HG03060 (cell line): ENCODE measurements around the gene DSCAM.

Experiments
- ATAC-seq: cut with Tn5 transposase; IDR thresholded peaks from one replicate; pipeline ENCODE4 v1.9.1; 2021; ENCODE audit warnings: low read depth, moderate number of reproducible peaks; ENCODE audit not compliant: unreplicated experiment

Gene DSCAM

DNA sequence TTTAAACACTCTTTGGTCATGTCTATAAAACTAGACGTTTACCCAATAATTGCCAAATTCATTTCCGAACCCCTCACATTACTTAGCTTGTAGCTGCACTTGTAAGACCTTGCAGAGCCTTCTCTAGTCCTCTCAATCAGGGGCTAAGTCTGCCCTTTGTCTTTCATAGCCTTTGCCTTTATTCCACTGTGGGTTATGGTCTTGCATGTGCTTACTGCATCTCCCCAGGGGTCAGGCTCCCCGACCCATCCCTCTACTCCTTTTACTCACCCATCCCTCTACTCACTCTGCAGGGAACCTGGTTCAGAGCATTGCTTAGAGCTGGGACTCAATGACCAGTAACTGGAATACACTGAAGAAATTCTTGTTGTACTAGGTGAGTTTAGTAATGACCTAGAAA lies 744.3 kb downstream of the DSCAM start:
- no peak for ATAC-seq

DNA sequence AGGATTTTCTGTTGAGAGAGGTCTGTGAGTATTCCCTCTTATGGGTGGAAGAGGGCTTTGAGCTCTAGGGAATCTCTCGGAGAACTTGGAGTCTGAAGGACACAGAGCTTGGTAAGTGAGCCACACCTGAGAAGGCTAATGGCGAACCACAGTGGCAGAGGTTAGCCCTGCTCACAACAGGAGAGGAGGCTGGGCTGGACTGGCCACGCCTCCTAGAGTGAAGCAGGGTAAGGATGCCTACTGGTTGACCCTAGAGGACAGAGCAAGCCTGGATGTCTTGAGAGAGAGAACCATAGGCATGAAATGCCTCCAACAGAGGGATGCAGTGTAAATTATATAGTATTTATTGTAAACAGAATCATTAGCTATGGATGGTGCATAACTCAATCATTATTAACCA lies 747.1 kb downstream of the DSCAM start:
- ATAC-seq, result no peak

DNA sequence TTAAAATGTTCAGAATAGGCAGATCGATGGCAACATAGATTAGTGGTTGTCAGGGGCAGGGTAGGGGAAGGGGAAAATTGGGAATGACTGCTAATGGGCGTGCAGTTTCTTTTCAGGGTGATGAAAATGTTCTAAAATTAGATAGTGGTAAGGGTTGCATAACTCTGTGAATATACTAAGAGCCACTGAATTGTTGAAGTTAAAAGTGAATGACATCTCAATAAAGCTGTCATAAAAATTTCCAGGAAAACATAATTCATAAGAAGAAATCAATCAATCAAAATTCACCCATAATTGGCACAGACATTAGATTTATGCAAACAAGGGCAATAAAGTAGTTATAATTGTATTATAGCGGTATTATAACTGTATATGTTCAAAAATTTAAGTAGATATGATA lies 751.5 kb downstream of the DSCAM start:
- no peak for ATAC-seq

DNA sequence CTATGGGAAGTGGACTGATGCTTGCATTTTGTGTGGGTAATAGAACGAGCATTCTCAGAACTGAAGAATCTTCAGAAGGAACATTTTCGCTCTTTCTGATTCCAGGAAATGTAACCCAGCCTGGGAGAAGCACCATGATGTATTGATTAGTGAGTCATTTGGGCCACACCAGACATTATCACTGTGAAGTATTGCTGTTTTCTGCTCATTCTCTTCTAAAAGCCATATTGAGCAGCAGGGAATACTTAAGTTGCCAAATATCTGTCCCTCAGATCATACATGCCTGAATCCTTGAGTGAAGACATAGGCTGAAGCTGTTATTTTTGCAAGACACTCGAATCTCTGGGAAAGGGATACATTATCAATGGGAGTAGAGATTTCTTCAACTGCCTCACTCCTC lies 766.6 kb downstream of the DSCAM start:
- no peak for ATAC-seq

DNA sequence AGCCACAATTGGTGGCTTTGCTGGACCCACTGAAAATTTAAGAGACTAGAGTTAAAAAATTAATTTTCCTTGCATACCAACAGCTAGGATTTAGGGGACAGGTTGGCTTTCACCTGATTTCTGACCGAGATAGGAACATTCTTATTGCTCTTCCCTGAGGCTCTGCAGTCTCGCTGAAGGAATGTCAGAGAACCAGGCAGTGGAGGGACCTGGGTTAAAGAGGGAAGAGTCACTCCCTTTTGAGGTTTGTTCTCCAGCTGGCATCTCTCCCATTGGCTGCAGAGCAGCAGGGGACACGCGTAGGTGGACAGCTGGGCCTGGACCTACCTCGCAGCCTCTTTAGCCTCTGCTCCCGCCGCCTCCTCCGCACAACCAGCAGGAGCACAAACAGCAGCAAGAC lies 772.2 kb downstream of the DSCAM start:
- no peak for ATAC-seq

DNA sequence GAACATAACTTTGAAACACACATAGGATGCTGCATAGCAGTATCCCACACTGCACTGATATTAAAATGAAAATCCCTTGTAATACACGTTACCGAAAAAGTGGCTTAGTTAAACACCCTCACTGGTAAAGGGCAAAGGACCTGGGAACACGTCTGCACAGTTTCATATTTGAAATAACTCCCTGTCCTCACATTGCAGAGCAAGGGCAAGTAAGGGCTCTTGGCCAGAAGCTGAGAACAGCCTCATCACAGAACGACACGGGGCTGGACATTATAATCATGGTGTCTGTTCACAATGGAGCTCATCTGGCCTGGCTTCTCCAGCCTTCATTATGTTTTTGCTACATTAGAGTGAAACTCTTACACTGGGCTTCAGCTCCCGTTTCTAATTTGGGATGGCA lies 772.8 kb downstream of the DSCAM start:
- ATAC-seq, result no peak

DNA sequence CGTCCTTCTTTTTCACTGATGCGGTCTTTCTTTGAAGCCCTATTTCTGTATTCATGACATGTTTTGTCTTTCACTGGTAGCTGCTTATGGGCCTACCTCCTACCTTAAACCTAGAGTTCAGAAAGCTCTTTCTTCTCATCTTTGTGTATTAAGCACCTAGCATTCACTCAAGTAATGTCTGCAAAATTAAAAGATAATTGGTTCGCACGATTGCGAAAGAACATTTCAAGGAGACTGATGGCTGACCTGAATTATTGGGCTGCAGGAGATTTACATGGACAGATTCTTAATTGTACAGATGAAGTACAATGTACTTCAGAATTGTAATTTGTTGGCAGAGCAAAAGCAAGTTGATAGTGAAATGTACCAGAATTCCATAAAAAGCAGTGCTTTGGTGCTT lies 773.3 kb downstream of the DSCAM start:
- no peak for ATAC-seq

DNA sequence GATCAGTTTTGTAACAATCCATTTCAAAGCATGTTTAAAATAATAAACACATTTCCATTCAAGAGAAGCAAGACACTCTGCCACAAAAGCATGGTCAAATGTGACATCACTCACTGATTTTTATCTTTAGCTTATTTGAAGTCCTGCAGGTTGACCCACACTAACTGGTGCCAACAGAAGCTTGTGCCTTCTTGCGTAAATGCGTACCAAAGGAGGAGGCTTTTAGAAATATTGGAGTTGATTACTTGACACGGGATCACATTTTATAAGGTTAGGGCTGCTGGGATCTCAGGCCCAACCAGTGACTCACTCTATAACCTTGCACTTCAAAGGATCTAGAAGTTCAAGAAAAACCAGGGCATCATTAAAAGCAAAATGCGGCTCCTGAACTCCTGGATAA lies 776.1 kb downstream of the DSCAM start:
- no peak for ATAC-seq

DNA sequence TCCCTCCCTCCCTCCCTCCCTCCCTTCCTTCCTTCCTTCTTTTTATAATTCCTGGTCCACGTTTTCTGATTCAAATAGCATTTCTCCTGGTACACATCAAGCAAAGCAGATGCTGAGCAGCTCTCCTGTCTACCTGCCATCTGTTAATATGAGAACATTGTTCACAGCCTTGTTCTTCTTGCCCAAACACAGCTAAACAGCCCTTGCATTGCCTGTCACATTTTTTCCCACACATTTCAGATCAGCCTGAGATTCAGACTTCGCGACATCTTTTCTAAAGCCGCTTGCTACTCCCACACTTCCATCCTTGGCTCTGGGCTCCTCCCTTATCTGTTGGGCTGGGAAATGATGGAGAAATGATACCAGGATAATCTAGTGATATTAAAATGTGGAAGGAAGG lies 779.2 kb downstream of the DSCAM start:
- ATAC-seq, result no peak

DNA sequence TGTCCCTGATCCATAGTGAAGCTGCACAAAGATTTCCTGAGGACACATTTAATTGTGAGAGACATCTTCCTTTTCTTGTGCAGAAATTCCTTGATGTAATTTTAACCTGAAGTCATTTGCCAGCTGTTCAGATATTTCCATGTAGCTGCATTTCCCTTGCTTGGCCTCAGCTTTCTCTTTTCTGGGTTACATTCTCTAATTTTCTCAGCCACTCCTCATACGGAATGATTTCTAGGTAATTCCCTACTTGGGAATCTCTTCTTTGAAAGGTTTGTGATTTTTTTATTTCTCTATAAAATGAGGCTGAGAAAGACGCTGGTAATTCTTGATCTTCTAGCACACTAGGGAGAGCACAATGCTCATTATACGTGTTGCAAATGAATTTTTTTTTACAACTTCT lies 780.7 kb downstream of the DSCAM start:
- ATAC-seq, result no peak

DNA sequence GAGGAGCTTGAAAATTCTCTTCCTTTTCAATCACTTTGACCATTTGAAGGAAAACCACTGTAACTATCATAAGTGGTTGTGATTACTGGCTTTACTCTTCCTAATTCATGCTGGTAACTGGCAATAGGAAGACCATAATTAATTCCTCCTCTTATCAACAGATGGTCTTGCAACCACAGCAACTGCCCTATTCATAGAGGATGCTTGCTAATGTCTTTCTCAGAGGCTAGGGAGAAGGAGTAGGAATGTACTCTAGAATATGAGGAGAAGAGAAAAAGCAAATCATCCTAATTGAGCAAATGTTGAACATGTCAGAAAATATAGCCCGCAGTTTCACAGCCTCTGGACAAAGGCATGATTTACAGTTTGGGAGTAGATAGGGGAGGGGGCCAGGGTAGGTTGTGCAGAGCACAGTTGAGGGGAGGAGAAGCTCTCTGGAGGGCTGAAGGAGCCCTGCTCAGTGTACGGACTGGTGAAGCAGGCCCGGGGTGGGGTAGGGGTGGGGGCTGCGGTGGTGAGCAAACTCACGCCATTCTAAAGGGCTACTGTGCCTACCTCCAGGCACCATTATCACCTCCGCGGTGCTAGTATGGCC lies 786.8 kb downstream of the DSCAM start:
- ATAC-seq, result no peak

DNA sequence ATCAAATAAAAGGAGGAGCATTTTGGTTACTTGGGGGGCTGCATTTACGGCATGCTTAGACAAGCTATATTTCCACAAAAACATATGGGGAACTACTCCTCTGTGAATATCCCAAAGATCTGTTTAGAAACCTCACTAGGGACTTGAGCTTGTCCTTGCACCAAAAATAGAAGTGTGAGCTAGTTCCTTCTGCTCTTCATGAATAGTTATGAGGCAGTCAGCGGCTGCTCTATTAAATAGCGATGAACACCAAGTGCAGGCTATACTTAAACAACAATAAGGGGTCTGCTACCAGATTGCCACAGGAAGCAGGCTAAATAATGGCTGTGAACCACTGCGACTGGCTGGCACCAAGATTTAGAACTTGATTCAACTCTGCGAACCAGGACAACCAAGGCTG lies 789.6 kb downstream of the DSCAM start:
- ATAC-seq, result no peak

DNA sequence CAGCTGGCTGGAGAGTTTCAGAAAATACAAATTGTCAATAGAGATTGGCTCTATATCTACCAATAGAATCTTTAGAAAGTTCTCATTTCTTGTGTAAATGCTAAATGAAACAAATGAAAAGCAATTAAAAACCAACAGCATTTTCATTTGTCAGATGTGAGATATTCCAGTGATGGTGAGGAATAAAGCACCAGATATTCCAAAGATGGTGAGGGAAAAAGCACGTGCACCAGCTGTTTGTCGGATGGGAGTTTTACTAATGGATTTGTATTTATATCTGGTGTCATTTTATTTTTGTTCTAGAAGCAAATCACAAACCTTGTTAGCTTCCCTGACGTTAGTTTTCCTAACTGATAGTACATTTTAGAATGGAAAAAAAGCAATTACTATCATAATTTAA lies 790.9 kb downstream of the DSCAM start:
- no peak for ATAC-seq

DNA sequence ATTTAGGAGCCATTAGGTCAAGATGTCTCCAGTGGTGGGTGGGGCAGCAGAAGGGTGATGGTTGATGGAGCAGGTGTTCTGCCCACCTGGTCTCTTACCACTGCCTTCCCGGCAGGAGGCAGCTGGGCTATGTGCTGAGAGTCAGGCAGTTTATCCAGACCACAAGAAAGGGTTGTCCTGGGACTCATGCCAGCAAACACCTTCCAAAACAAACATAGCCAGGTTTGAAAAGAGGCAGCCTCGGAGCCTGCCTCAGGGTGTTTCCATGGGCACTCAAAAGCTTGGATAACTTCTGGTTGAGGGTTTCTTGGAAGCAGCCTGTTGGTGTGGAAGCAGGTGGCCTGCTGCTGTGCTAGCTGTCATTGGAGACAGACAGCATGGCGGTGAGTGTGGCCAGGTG lies 792.6 kb downstream of the DSCAM start:
- ATAC-seq, result no peak

DNA sequence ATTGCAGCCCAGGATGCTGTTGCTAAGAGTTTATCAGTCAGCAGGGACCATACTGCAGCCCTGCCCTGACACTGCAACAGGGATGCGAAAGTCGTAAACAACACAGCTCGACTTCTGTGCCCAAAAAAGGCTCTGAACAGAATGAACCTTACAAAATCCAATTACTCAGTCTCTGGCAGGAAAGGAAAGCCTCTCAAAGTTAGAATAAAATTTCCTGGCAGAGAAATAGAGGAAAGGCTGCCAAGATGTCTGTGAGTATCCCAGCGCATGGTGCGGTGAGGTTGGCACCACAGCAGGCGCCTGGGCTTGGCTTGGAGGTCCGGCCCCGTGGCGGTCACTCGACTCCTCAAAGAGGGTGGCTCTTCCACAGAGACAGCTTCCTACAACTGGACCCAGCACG lies 794.0 kb downstream of the DSCAM start:
- no peak for ATAC-seq

DNA sequence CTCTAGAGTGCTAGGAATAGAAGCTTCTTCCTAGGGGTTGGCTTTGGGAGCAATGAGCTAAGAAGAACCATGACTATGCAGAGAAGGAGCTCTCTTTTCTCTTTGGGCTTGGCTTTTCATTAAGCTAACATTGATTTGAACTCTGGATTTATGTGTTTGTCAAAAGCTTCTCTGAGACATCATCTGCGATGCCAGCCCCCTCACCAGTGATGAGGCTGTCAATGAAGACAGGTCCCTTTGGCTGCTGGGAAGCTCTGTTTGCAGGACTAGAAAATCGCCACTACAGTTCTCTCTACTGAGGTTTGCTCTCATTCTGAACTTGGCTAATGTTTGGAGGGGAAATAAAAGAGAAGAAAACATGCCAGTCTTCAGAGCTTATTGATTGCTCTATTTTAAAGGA lies 794.7 kb downstream of the DSCAM start:
- no peak for ATAC-seq

DNA sequence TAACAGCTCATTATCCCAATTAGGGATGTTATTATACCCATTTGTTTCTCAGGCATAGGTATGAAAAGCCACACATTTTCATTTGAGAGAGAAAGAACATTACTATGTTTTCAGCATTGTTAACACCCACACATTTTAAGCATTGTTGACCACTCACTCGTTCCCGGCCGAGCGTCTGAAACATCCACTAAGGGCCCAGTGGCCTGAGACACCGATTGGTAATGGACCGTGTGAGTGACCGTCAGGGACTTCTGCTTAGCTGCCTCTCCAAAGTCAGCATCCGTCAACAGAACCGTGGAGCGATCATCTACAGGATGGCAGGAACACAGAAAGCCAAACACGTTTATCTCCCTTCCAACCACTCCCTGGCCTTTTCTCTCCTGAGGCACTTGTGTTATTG lies 795.2 kb downstream of the DSCAM start:
- no peak for ATAC-seq

DNA sequence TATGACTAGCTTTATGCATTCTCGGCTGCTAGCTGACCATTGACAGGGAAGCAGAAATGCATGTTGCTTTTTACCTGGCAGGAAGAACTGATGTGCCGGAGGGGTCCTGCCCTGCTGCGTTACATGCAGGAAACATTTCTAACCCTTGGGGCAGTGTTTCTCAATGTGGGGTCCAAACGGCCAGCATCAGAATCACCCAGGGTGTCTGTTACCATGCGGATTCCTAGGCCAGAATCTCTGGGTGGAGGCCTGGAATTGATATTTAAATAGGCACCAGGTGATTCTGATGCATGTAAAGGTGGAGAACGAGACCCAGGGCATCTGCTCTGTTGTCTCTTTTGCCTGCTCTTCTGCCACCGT lies 797.0 kb downstream of the DSCAM start:
- ATAC-seq, result no peak

DNA sequence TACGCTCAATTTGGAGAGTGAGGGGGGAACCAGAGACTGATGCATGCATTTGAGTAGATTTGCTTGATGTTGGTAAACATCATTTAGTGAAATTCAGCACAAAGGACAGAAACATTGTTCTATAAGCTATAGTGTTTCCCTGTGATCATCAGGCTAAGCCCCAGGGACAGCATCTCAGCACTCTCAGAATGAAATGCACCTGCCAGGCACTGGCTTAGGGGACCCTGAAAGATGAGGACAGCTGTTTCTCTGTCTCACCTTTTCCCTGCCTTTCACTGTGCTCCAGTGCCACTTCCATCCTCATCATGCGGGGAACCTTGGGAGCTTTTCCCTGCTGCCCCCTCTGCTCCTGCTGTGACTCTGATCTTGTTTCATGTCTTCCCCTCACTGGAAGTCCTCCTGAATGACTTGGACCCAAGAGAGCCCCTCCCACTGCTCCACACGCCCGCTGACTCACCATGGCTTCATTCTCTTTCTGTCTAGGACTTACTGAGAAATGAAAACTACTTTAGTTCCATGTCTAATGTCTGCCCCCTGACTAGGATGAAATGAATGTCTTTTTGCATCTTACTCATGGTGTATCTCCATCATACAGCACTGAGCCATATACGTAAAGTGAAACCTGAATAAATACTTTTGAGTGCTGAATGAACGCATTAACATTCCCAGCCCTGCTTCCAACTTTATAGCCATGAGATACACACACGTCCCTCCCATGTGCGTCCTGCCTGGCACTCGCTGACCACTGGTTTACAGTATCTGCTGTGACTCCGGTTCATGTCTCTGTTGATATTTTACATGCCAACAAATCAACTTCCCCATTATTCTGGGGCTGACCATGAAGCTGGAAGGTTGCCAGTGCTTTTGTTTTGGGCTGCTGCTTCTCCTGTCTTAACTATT lies 797.7 kb downstream of the DSCAM start:
- ATAC-seq, result no peak

DNA sequence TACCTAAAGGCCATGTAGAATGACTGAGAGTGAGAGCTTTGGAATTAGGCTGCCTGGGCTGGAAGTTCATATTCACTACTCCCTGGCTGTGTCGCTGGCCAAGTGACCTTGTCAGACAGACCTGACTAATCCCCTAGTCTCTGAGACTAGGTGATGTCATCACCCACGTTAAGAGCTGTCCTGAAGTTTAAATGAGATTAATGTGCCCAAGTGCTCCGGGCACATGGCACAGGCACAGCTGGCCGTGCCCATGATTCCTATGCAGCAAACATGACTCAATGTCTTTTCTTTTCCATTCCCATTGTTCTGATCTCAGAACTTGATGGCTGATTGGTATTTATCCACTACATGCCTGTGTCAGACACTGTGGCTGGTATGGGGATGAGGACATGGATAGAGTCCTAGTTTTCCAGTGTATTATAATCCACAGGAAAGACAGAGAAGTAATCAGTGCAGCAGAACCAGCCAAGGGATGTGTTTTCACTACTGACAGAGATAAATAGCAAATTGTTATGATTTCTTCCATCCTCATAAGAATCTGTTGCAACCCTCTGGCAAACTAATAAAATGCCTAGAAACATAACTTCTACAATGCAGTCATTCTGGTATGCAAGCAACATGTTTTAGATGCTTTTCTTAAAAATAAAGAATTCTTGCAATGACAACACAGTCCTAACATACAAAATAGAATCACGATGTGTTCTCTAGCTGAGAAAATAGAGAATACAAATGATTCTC lies 798.8 kb downstream of the DSCAM start:
- no peak for ATAC-seq

DNA sequence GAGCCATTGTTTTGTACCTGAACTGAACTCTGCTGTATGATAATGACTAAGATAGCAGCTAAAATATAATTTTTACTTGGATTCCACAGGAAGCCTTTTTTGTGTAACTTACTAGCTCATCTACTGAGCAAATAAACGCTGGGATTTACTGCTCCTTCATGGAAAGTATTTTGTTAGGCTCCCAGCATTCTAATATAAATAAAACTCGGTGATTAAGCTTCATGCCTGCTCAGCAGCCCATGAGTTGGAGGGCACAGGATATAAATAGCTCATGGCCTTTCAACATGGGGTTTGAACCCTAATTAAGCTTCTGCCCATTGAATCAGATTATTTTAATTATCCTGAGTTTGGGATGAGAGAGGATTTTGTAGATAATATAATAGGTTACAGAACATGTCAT lies 799.7 kb downstream of the DSCAM start:
- ATAC-seq, result no peak

DNA sequence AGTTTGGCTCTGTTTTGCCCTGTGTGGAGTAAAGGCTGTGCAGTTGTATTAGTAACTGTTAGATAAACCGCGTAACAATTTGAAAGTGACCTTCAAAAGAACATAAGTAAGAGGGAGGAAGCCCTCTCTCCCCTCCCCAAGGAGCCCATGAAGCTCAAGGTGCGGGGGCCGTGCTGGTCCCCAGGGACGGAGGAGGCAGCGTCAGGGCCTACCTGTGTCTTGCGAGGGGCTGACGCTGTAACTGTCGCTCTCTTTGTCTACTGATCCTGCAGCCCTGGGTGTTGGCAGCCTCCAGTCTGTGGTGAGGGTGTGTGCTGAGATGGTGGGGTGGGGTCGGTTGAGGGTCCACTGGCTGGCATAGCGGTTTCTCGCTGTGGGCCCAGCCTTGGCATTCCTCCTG lies 803.1 kb downstream of the DSCAM start:
- ATAC-seq, result no peak
